Adrenal gland (tissue), 12 donors: ENCODE results near the gene STK35. TPM values are rescaled to one million over a fixed set of nuclear protein-coding genes. Genes with fewer than 3 reads are reported as not detected.

Source experiments
- DNase-seq, 7 donors: peaks; one replicate each; pipeline ENCODE4 v3.0.0-alpha.2; 2019 to 2020
- H3K27ac ChIP-seq, 5 donors: fragments of 200-600 bp; sonication (generic) in 4 of 5; 1 replicate in 3 of 5; 2 replicates in 2 of 5; pipeline versions ENCODE4 v1.5.1 to v1.8.0; 2016 to 2020; ENCODE audit warnings: mild to moderate bottlenecking in 1 of 5
- H3K27me3 ChIP-seq: fragments of 200-600 bp; 2 replicates; pipeline ENCODE4 v1.8.0; 2021
- H3K36me3 ChIP-seq, 2 donors: fragments of 200-600 bp; replicated peaks in 1 of 2; 1 replicate in 1 of 2; 2 replicates in 1 of 2; pipeline versions ENCODE4 v1.5.1 to v1.8.0; 2018 to 2022
- H3K4me1 ChIP-seq, 2 donors: fragments of 200-600 bp; replicated peaks in 1 of 2; 1 replicate in 1 of 2; 2 replicates in 1 of 2; pipeline versions ENCODE4 v1.5.1 to v1.8.0; 2018 to 2021
- H3K4me3 ChIP-seq, 4 donors: fragments of 200-600 bp; sonication (generic) in 3 of 4; one replicate each; pipeline ENCODE4 v1.5.1; 2016 to 2018
- H3K9me3 ChIP-seq, 3 donors: fragments of 200-600 bp; sonication (generic) in 1 of 3; replicated peaks in 1 of 3; 1 replicate in 2 of 3; 2 replicates in 1 of 3; pipeline versions ENCODE4 v1.5.1 to v1.8.0; 2016 to 2021
- POLR2A ChIP-seq, 2 donors: fragments of 450-650 bp; IDR thresholded peaks; one replicate each; pipeline ENCODE4 v1.6.1; 2017; ENCODE audit warnings: antibody characterized with exemption in 2 of 2, mild to moderate bottlenecking in 2 of 2, moderate library complexity in 1 of 2
- WGBS, 4 donors: extraction: QIAGEN DNeasy Blood & Tissue Kit in 2 of 4; methylation state at CpG; one replicate each; pipeline versions ENCODE4 v1.1.5 to v1.1.7; 2013 to 2017; 5-methylcytosine and 5-hydroxymethylcytosine counted together
- intact Hi-C, 2 donors: fragments of 100-400 bp; cut with DNase I; formaldehyde crosslinking; loops; one replicate each; pipeline versions ENCODE4 v1.14.1 to v1.15.0; 2022 to 2023
- polyA plus RNA-seq, 3 donors: library from polyadenylated mRNA; stranded (reverse); fragments of 200-250 nt in 2 of 3; fragments of 350-450 nt in 1 of 3; fragmentation: Illumina TruSeq in 1 of 3; extraction: RNeasy Lipid Tissue Mini Kit (QIAGEN cat#74804) in 1 of 3; gene quantifications; one replicate each; pipeline ENCODE4 v1.2.3, GENCODE V29; 2013 to 2014
- total RNA-seq, 9 donors: library from RNA; depleted of rRNA in 4 of 9; stranded (reverse); fragments of >200 nt in 4 of 9; fragments of 120-200 nt in 1 of 9; fragmentation: NEBNext Ultra II Directional in 1 of 9; extraction: Animal tissue kit (Norgen Biotek cat#: 25700) in 1 of 9; gene quantifications; one replicate each; pipeline versions ENCODE4 v1.1.0 to v1.2.4, GENCODE V29; 2013 to 2023
- TF ChIP-seq, protein P1 (sequence below), 6 experiments: fragments of 450-650 bp in 4 of 6; fragments of 200-600 bp in 2 of 6; sonication (generic) in 1 of 6; IDR thresholded peaks; 1 replicate in 5 of 6; 2 replicates in 1 of 6; pipeline versions ENCODE4 v1.5.1 to v1.8.0; 2016 to 2021; ENCODE audit warnings: antibody characterized with exemption in 6 of 6, mild to moderate bottlenecking in 2 of 6, moderate library complexity in 1 of 6
- donor health status: healthy with polysubstance abuse.
- donor health status: Bipolar disorder and iron deficiency.
- donor health status: DM: yes; HTN: yes; CAD: no.
- donor health status: DM: no; HTN: no; CAD: no.
- donor health status: DM: no; HTN: no; CAD: no.
- donor health status: DM: yes; HTN: yes; CAD: no.

STK35 gene
- total and polyA plus RNA-seq, 12 donors = 7.2 to 32.8 (median 20.9) TPM

DNA sequence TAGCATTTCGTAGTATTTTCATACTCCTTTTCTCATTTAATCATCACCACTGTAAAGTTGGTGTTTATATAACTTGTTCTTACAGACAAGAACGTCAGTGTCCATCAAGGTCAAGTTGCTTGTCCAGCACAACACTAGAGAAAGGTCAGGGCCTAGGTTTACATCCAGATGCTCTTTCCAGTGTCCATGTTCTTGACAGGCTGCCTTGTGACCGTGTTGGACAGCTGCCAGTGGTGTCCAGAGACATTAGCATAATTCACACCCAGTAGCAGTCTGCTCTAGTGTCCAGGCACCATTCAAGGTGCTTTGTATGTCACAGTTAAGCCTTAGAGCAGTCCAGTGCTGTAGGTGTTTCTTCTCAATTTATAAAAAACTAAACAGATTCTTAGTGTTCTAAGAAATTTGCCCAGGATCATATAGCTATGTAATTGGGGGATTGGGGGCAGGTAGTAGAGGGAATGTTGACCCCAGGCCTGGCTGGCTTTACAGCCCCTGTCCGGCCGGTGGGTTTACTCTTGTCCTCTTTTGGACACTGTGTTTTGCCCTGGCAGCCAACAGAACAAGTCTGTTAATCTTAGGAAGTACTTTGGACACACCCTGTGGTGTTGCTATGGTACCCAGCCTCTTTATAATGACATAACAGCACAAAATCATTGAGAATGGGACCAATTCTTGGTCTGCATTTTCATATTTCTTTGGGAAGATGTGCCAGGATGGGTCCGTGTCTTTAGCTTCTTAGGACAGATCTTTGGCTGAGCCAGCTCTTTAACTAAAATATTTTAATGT lies 8.0 kb downstream of the STK35 start:
- Histone ChIP-seq H3K4me3 (no peak overlapping the region), H3K36me3 (peaks cover 0 to 6% of the 10 kb centered on the region in 2 donors), H3K27me3 (no peaks in the 10 kb centered on the region), H3K4me1 (peaks cover 33 to 94% of the 10 kb centered on the region in 2 donors), H3K9me3 (no peaks in the 10 kb centered on the region), H3K27ac (peak overlapping the region; percentile 6 to 84 (median 57))
- DNase-seq = peak; percentile 47 to 89 (median 64)
- intact Hi-C loops = loop anchor here in 1 of 2 donors (10.0 kb wide), 2 partner anchors 145 to 345 kb away; no protein-coding TSS in a partner anchor
- TF ChIP-seq, protein P1, sequence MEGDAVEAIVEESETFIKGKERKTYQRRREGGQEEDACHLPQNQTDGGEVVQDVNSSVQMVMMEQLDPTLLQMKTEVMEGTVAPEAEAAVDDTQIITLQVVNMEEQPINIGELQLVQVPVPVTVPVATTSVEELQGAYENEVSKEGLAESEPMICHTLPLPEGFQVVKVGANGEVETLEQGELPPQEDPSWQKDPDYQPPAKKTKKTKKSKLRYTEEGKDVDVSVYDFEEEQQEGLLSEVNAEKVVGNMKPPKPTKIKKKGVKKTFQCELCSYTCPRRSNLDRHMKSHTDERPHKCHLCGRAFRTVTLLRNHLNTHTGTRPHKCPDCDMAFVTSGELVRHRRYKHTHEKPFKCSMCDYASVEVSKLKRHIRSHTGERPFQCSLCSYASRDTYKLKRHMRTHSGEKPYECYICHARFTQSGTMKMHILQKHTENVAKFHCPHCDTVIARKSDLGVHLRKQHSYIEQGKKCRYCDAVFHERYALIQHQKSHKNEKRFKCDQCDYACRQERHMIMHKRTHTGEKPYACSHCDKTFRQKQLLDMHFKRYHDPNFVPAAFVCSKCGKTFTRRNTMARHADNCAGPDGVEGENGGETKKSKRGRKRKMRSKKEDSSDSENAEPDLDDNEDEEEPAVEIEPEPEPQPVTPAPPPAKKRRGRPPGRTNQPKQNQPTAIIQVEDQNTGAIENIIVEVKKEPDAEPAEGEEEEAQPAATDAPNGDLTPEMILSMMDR (IDR thresholded peaks at IDR 0.05) = no peak
- TF ChIP-seq POLR2A (IDR thresholded peaks at IDR 0.05) = no peak
- WGBS, 4 donors = 43 to 49% (median 46%) methylated on average over 6 of the region's 6 CpGs

DNA sequence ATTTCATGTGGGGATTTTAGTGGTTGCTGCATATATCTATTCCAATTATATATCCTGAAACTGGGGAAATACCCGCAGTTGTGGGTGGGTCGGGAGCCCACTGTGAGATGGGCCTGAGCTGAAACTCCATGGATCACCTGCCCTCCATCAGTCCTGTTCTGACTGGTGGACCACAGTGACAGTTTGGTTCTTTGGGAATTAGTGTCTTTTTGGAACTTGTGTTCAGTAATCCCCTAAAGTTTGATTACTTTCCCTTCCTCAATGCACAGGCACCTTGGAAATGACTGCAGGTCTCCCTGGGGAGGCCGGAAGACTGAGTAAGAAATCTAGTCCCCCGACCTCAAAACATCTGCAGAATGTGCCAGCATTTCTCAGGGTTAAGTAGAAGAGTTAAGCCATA lies 11.3 kb downstream of the STK35 start:
- intact Hi-C loops = no loop called here
- peaks cover 27 to 75% of the 10 kb centered on the region in 2 donors for H3K4me1 ChIP-seq
- TF ChIP-seq POLR2A (IDR thresholded peaks at IDR 0.05) = no peak
- TF ChIP-seq, protein P1 (IDR thresholded peaks at IDR 0.05) = no peak
- H3K4me3 ChIP-seq = no peak overlapping the region
- no peaks in the 10 kb centered on the region for H3K27me3 ChIP-seq
- 88 to 93% (median 91%) methylated on average over 4 of the region's 4 CpGs for WGBS, 4 donors
- peaks cover 0 to 14% of the 10 kb centered on the region in 2 donors for H3K36me3 ChIP-seq
- no peaks in the 10 kb centered on the region for H3K9me3 ChIP-seq
- DNase-seq = no peak
- H3K27ac ChIP-seq = peak overlapping the region in 1 of 5 donors; percentile 18

DNA sequence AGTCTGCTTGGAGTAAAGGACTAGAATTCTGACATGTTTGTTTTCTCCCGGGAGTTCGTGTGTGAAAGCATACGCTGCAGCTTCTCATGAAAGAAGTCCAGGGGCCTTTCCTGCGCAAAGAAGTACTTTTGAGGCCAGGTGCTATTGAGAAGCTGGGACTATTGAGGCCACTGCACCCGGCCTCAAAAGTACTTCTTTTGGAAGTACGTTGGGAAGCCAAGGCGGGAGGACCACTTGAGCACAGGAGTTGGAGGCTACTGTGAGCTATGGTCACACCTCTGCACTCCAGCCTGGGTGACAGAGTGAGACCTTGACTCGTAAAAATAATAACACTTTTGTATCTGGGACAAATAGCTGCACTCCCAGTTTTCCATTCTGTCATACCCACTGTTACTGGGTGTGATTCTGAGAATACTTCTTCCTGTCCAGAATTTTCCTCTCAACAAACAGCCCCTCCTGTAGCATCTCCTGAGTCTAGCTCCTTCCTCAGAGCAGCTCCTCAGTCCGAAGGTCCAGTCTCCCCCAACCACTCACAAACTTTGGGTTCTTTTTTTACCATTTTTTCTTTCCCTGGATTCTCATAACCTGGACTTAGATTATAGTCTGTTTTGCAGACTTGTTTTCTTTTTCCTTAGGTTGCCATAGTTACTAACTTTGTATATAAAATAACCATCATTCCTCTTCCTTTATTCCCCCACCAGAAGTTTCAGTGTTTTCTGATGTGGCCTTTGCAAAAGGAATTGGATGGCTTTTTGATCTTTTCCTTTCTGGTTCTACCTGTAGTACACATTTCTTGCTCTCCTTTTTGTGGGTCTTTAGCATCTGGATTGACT lies 12.7 kb downstream of the STK35 start:
- DNase-seq = peak in 1 of 7 donors; percentile 46
- TF ChIP-seq POLR2A (IDR thresholded peaks at IDR 0.05) = no peak
- TF ChIP-seq, protein P1 (IDR thresholded peaks at IDR 0.05) = no peak
- Histone ChIP-seq H3K4me1 (peaks cover 17 to 74% of the 10 kb centered on the region in 2 donors), H3K36me3 (peaks cover 0 to 17% of the 10 kb centered on the region in 2 donors), H3K9me3 (no peaks in the 10 kb centered on the region), H3K27ac (peak overlapping the region in 3 of 5 donors; percentile 20 to 54 (median 51)), H3K27me3 (no peaks in the 10 kb centered on the region), H3K4me3 (no peak overlapping the region)
- whole genome bisulfite sequencing, 4 donors = 75 to 85% (median 81%) methylated on average over 9 of the region's 9 CpGs
- intact Hi-C loops = no loop called here
